Chondrocyte (in vitro differentiated cells): Measurements from ENCODE around the gene TSHZ2. TPM values are rescaled to one million over a fixed set of nuclear protein-coding genes. Genes with fewer than 3 reads are reported as not detected.

Experiments used
- DNase-seq: peaks from one replicate; pipeline ENCODE4 v3.0.0; 2021; ENCODE audit warnings: mixed read lengths, low spot score
- H3K27ac Mint-ChIP-seq: one replicate; pipeline ENCODE4 v1.8.0; 2021; ENCODE audit warnings: mild to moderate bottlenecking, moderate library complexity, mixed read lengths; ENCODE audit not compliant: unreplicated experiment
- H3K27me3 Mint-ChIP-seq: 2 replicates; pipeline ENCODE4 v1.8.0; 2021; ENCODE audit warnings: low read depth, mixed read lengths
- H3K36me3 Mint-ChIP-seq: 2 replicates; pipeline ENCODE4 v1.8.0; 2021; ENCODE audit warnings: low read depth, mixed read lengths
- H3K4me1 Mint-ChIP-seq: 2 replicates; pipeline ENCODE4 v1.8.0; 2021; ENCODE audit warnings: low read depth, mild to moderate bottlenecking, mixed read lengths
- H3K4me3 Mint-ChIP-seq: one replicate; pipeline ENCODE4 v1.8.0; 2021; ENCODE audit warnings: mild to moderate bottlenecking, moderate library complexity, mixed read lengths; ENCODE audit not compliant: unreplicated experiment
- H3K9me3 Mint-ChIP-seq: 2 replicates; pipeline ENCODE4 v1.8.0; 2021; ENCODE audit warnings: low read depth, mixed read lengths
- total RNA-seq: library from RNA; stranded (reverse); gene quantifications from 3 replicates; pipeline ENCODE4 v1.2.1, GENCODE V29; 2021
- TF ChIP-seq, protein P1 (sequence below): fragments of 200-600 bp; sonication (generic); IDR thresholded peaks from 2 replicates; pipeline ENCODE4 v1.5.0; 2021; ENCODE audit warnings: antibody characterized with exemption, mild to moderate bottlenecking, moderate library complexity

TSHZ2 gene
- total RNA-seq, 1 donor from 2014 or later = 0.37 TPM

DNA sequence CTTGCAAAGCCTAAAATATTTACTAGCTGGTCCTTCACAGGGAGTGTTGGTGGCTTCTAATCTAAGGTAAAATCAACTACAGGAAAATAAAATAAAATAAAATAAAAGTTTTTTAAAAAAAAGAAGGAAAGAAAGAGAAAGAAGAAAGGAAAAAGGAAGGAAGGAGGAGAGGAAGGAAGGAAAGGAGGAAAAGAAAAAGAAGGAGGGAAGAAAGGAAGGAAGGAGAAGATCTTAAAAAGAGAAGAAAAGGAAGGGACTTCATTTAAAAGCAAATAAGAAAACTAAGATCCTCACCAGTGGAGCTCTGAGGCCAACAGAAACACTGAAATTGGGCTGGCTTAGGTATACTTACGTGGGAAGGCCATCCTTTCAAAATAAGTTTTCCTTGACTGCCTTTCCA lies 178.4 kb downstream of the TSHZ2 start:
- H3K27ac Mint-ChIP-seq = no peak overlapping the region
- TF ChIP-seq, protein P1, sequence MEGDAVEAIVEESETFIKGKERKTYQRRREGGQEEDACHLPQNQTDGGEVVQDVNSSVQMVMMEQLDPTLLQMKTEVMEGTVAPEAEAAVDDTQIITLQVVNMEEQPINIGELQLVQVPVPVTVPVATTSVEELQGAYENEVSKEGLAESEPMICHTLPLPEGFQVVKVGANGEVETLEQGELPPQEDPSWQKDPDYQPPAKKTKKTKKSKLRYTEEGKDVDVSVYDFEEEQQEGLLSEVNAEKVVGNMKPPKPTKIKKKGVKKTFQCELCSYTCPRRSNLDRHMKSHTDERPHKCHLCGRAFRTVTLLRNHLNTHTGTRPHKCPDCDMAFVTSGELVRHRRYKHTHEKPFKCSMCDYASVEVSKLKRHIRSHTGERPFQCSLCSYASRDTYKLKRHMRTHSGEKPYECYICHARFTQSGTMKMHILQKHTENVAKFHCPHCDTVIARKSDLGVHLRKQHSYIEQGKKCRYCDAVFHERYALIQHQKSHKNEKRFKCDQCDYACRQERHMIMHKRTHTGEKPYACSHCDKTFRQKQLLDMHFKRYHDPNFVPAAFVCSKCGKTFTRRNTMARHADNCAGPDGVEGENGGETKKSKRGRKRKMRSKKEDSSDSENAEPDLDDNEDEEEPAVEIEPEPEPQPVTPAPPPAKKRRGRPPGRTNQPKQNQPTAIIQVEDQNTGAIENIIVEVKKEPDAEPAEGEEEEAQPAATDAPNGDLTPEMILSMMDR = no peak
- no peaks in the 10 kb centered on the region for H3K36me3 Mint-ChIP-seq
- no peak for DNase-seq
- no peaks in the 10 kb centered on the region for H3K4me1 Mint-ChIP-seq
- H3K4me3 Mint-ChIP-seq = no peak overlapping the region
- H3K9me3 Mint-ChIP-seq = no peaks in the 10 kb centered on the region
- peaks cover 3% of the 10 kb centered on the region for H3K27me3 Mint-ChIP-seq

DNA sequence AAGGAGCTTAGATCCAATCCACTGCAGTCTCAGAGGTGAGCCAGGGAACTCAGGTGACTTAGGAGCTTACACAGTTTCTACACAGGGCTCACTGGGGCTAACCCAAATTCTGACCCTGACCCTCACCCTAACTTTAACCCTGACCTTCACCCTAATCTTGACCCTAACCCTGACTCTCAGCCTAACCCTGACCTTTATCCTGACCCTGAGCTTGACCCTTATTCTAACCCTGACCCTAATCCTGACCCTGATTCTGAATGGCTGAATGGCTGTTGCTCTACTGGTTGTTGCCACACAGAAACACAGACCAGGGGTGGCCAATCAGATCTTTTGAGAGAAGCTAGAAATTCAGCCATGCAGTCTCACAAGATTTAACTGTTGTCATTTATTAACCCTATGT lies 180.1 kb downstream of the TSHZ2 start:
- DNase-seq = no peak
- Mint-ChIP-seq H3K4me1 (no peaks in the 10 kb centered on the region), H3K27ac (no peak overlapping the region), H3K27me3 (peaks cover 6% of the 10 kb centered on the region), H3K4me3 (no peak overlapping the region), H3K36me3 (no peaks in the 10 kb centered on the region), H3K9me3 (no peaks in the 10 kb centered on the region)
- TF ChIP-seq, protein P1 = no peak

DNA sequence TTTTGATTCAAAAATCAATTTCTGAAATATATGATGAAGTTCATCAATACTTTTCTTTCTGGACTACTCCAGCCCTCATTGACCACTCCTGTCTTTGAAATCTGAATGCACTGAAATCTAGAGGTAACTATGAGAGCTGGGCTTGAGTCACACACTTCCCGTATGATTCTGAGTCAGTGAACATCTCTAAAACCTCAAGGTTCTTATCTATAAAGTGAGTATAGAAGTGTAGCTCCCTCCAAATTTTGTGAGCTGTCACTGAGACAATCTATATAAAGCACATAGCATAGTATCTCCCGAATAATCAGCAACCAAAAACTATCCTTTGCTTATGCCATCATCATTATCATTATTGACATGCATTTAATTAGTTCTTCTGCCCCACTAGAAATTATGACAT lies 182.4 kb downstream of the TSHZ2 start:
- DNase-seq = no peak
- no peaks in the 10 kb centered on the region for H3K4me1 Mint-ChIP-seq
- H3K27ac Mint-ChIP-seq = no peak overlapping the region
- peaks cover 10% of the 10 kb centered on the region for H3K27me3 Mint-ChIP-seq
- no peak overlapping the region for H3K4me3 Mint-ChIP-seq
- H3K9me3 Mint-ChIP-seq = no peaks in the 10 kb centered on the region
- TF ChIP-seq, protein P1 = no peak
- no peaks in the 10 kb centered on the region for H3K36me3 Mint-ChIP-seq

DNA sequence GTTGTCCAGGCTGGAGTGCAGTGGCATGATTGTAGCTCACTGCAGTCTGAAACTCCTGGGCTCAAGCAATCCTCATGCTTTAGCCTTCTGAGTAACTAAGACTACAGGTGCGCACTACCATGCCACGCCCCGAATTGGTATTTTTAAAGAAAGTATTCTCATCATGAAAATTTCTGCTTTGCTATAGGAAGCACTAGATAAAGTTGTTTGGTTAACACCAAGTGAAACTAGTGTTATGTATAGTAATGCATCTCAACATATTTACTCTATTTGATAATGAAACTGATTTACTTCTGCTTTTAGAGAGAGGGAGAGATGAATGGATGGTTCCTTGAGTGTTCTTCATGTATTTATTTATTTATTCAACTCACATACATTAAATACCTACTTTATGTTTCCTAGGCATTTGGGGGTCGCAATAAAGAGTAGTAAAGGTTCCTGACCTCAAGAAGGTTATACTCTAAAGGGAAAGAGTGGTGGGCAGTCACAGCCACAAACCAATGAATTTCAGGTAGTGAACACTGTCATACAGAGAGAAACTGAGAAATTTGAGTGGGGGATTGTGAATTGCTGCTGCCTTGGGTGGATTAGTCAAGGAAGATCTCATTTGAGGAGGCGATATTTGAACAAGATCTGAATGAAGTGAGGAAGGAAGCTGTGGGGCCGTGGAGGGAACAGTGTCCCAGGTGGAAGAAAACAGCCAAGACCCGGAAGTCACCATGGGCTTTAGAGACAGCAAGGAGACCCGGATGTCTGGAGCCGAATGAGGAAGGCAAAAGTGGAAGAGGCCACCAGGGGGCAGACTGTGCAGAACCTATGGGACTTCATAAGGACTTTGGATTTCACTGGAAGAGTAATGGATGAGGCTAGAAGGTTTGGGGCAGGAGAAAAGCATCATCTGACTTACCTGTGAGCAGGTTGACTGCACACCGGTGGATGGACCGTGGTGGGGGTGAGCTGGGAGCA lies 185.6 kb downstream of the TSHZ2 start:
- H3K4me1 Mint-ChIP-seq = peaks cover 8% of the 10 kb centered on the region
- peaks cover 8% of the 10 kb centered on the region for H3K27me3 Mint-ChIP-seq
- no peaks in the 10 kb centered on the region for H3K36me3 Mint-ChIP-seq
- H3K27ac Mint-ChIP-seq = no peak overlapping the region
- no peak for DNase-seq
- TF ChIP-seq, protein P1 = peak; percentile 69
- no peaks in the 10 kb centered on the region for H3K9me3 Mint-ChIP-seq
- no peak overlapping the region for H3K4me3 Mint-ChIP-seq

DNA sequence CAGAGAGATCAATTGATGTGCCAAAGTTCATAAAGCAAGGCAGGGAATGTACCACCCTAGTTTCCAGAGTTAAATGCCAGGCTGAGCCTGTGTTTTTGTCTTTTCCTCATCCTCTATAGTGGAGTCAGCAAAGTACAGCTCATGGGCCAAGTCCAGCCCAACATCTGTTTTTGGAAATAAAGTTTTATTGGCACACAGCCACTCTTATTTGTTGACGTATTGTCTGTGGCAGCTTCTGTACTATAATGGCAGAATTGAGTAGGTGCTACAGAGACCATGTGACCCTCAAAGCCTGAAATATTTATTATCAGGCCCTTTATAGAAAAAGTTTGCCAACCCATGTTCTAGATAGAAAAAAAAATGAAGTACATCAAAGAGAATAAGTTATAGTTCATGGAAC lies 187.0 kb downstream of the TSHZ2 start:
- no peak for DNase-seq
- H3K36me3 Mint-ChIP-seq = no peaks in the 10 kb centered on the region
- no peaks in the 10 kb centered on the region for H3K9me3 Mint-ChIP-seq
- TF ChIP-seq, protein P1 = no peak
- no peak overlapping the region for H3K4me3 Mint-ChIP-seq
- H3K4me1 Mint-ChIP-seq = peaks cover 8% of the 10 kb centered on the region
- no peak overlapping the region for H3K27ac Mint-ChIP-seq
- peaks cover 8% of the 10 kb centered on the region for H3K27me3 Mint-ChIP-seq
